Activated naive CD4-positive, alpha-beta T cell treated with anti-CD3 and anti-CD28 coated beads for 36 hours (primary cell): ENCODE results near the gene N4BP2. TPM values are rescaled to one million over a fixed set of nuclear protein-coding genes. Genes with fewer than 3 reads are reported as not detected.

ENCODE experiments used
- CTCF ChIA-PET: fragments of 350-600 bp; sonication (Branson Sonifier 250); formaldehyde crosslinking; loops from one replicate; lab custom pipeline; 2021; ENCODE audit warnings: antibody characterized with exemption; lab: Charles Lee
- DNase-seq: peaks from one replicate; pipeline ENCODE4 v3.0.0-alpha.2; 2020
- H3K27ac Mint-ChIP-seq: one replicate; pipeline ENCODE4 v1.8.0; 2021; ENCODE audit warnings: mild to moderate bottlenecking, mixed read lengths
- H3K27me3 Mint-ChIP-seq: one replicate; pipeline ENCODE4 v1.8.0; 2021; ENCODE audit warnings: low read depth, mixed read lengths
- H3K36me3 Mint-ChIP-seq: one replicate; pipeline ENCODE4 v1.8.0; 2021; ENCODE audit warnings: low read depth, mixed read lengths
- H3K4me1 Mint-ChIP-seq: one replicate; pipeline ENCODE4 v1.8.0; 2021; ENCODE audit warnings: low read depth, mixed read lengths
- H3K4me3 Mint-ChIP-seq: one replicate; pipeline ENCODE4 v1.8.0; 2021; ENCODE audit warnings: mild to moderate bottlenecking, moderate library complexity, mixed read lengths
- H3K9me3 Mint-ChIP-seq: one replicate; pipeline ENCODE4 v1.8.0; 2021; ENCODE audit warnings: mixed read lengths
- intact Hi-C: fragments of 100-400 bp; cut with micrococcal nuclease; formaldehyde crosslinking; loops from one replicate; pipeline ENCODE4 v1.15.1; 2023
- total RNA-seq, 2 experiments: library from RNA; stranded (reverse); gene quantifications; one replicate each; pipeline ENCODE4 v1.2.3, GENCODE V29; 2021

N4BP2 gene
- total RNA-seq, 2 experiments from 2014 or later = 17.5 to 18.8 TPM

GRCh38 chr4:40164459-40164858, 107.8 kb downstream of the N4BP2 start:
- no peak overlapping the region for H3K27ac Mint-ChIP-seq
- intact Hi-C loops = no loop called here
- H3K4me3 Mint-ChIP-seq = no peak overlapping the region
- H3K27me3 Mint-ChIP-seq = no peaks in the 10 kb centered on the region
- H3K4me1 Mint-ChIP-seq = peaks cover 19% of the 10 kb centered on the region
- peaks cover 12% of the 10 kb centered on the region for H3K9me3 Mint-ChIP-seq
- DNase-seq = no peak
- peaks cover 13% of the 10 kb centered on the region for H3K36me3 Mint-ChIP-seq
- CTCF ChIA-PET = interaction anchor here (1.7 kb wide), 1 partner anchor 14 kb away, joined by 3 read pairs; no protein-coding TSS in a partner anchor

- no peak for DNase-seq
- Mint-ChIP-seq H3K4me3 (no peak overlapping the region), H3K27ac (no peak overlapping the region), H3K9me3 (peaks cover 12% of the 10 kb centered on the region), H3K36me3 (peaks cover 13% of the 10 kb centered on the region), H3K27me3 (no peaks in the 10 kb centered on the region), H3K4me1 (peaks cover 14% of the 10 kb centered on the region)
- intact Hi-C loops = no loop called here
- CTCF ChIA-PET = no interaction called here
These were observed 109.3 kb downstream of the N4BP2 start for GRCh38 chr4:40165916-40166315.

GRCh38 chr4:40168070-40168469, 111.4 kb downstream of the N4BP2 start:
- H3K27ac Mint-ChIP-seq = no peak overlapping the region
- H3K9me3 Mint-ChIP-seq = peaks cover 8% of the 10 kb centered on the region
- no peak for DNase-seq
- H3K36me3 Mint-ChIP-seq = peaks cover 6% of the 10 kb centered on the region
- intact Hi-C loops = no loop called here
- peaks cover 24% of the 10 kb centered on the region for H3K4me1 Mint-ChIP-seq
- H3K27me3 Mint-ChIP-seq = no peaks in the 10 kb centered on the region
- CTCF ChIA-PET = no interaction called here
- no peak overlapping the region for H3K4me3 Mint-ChIP-seq

GRCh38 chr4:40170588-40170987, 113.9 kb downstream of the N4BP2 start:
- Mint-ChIP-seq H3K4me1 (peaks cover 39% of the 10 kb centered on the region), H3K9me3 (peaks cover 8% of the 10 kb centered on the region), H3K4me3 (no peak overlapping the region), H3K27ac (no peak overlapping the region), H3K36me3 (peaks cover 6% of the 10 kb centered on the region), H3K27me3 (no peaks in the 10 kb centered on the region)
- intact Hi-C loops = loop anchor here (2.0 kb wide), 1 partner anchor 16 kb away; no protein-coding TSS in a partner anchor
- no peak for DNase-seq
- CTCF ChIA-PET = interaction anchor here (0.6 kb wide), 1 partner anchor 21 kb away, joined by 3 read pairs; no protein-coding TSS in a partner anchor

GRCh38 chr4:40173470-40173875, 116.8 kb downstream of the N4BP2 start:
- CTCF ChIA-PET = no interaction called here
- peaks cover 35% of the 10 kb centered on the region for H3K4me1 Mint-ChIP-seq
- peak overlapping the region; percentile 59 for H3K27ac Mint-ChIP-seq
- peak; percentile 42 for DNase-seq
- H3K36me3 Mint-ChIP-seq = no peaks in the 10 kb centered on the region
- intact Hi-C loops = loop anchor here (1.0 kb wide), 1 partner anchor 10 kb away; no protein-coding TSS in a partner anchor
- no peaks in the 10 kb centered on the region for H3K27me3 Mint-ChIP-seq
- no peaks in the 10 kb centered on the region for H3K9me3 Mint-ChIP-seq
- peak overlapping the region; percentile 59 for H3K4me3 Mint-ChIP-seq

- Mint-ChIP-seq H3K27me3 (no peaks in the 10 kb centered on the region), H3K4me1 (peaks cover 46% of the 10 kb centered on the region), H3K4me3 (no peak overlapping the region), H3K27ac (no peak overlapping the region), H3K36me3 (no peaks in the 10 kb centered on the region), H3K9me3 (no peaks in the 10 kb centered on the region)
- intact Hi-C loops = no loop called here
- no peak for DNase-seq
- CTCF ChIA-PET = no interaction called here
These were observed 120.0 kb downstream of the N4BP2 start for GRCh38 chr4:40176602-40177001.

GRCh38 chr4:40177591-40177990, 120.9 kb downstream of the N4BP2 start:
- Mint-ChIP-seq H3K27ac (no peak overlapping the region), H3K27me3 (no peaks in the 10 kb centered on the region), H3K36me3 (no peaks in the 10 kb centered on the region), H3K4me3 (no peak overlapping the region), H3K9me3 (no peaks in the 10 kb centered on the region), H3K4me1 (peaks cover 51% of the 10 kb centered on the region)
- intact Hi-C loops = no loop called here
- no peak for DNase-seq
- CTCF ChIA-PET = interaction anchor here (1.1 kb wide), 1 partner anchor 140 kb away, joined by 4 read pairs; no protein-coding TSS in a partner anchor

GRCh38 chr4:40178672-40179071, 122.0 kb downstream of the N4BP2 start:
- DNase-seq = no peak
- Mint-ChIP-seq H3K36me3 (no peaks in the 10 kb centered on the region), H3K4me1 (peaks cover 46% of the 10 kb centered on the region), H3K4me3 (no peak overlapping the region), H3K27me3 (no peaks in the 10 kb centered on the region), H3K9me3 (no peaks in the 10 kb centered on the region), H3K27ac (no peak overlapping the region)
- intact Hi-C loops = no loop called here
- CTCF ChIA-PET = interaction anchor here (0.6 to 1.1 kb wide), 2 partner anchors 139 to 143 kb away, joined by 3 to 4 read pairs; no protein-coding TSS in a partner anchor

GRCh38 chr4:40179360-40179759, 122.7 kb downstream of the N4BP2 start:
- CTCF ChIA-PET = interaction anchor here (0.6 kb wide), 1 partner anchor 143 kb away, joined by 3 read pairs; no protein-coding TSS in a partner anchor
- H3K27ac Mint-ChIP-seq = no peak overlapping the region
- no peak for DNase-seq
- intact Hi-C loops = no loop called here
- no peaks in the 10 kb centered on the region for H3K9me3 Mint-ChIP-seq
- peaks cover 45% of the 10 kb centered on the region for H3K4me1 Mint-ChIP-seq
- H3K27me3 Mint-ChIP-seq = no peaks in the 10 kb centered on the region
- H3K4me3 Mint-ChIP-seq = no peak overlapping the region
- no peaks in the 10 kb centered on the region for H3K36me3 Mint-ChIP-seq

GRCh38 chr4:40180356-40180755, 123.7 kb downstream of the N4BP2 start:
- Mint-ChIP-seq H3K4me1 (peaks cover 46% of the 10 kb centered on the region), H3K9me3 (no peaks in the 10 kb centered on the region), H3K4me3 (no peak overlapping the region), H3K27me3 (no peaks in the 10 kb centered on the region), H3K27ac (no peak overlapping the region), H3K36me3 (no peaks in the 10 kb centered on the region)
- CTCF ChIA-PET = no interaction called here
- intact Hi-C loops = loop anchor here (1.0 to 5.0 kb wide), 2 partner anchors 20 to 58 kb away; no protein-coding TSS in a partner anchor
- DNase-seq = no peak

GRCh38 chr4:40182001-40182400, 125.4 kb downstream of the N4BP2 start:
- H3K4me3 Mint-ChIP-seq = no peak overlapping the region
- H3K4me1 Mint-ChIP-seq = peaks cover 60% of the 10 kb centered on the region
- no peaks in the 10 kb centered on the region for H3K9me3 Mint-ChIP-seq
- no peaks in the 10 kb centered on the region for H3K36me3 Mint-ChIP-seq
- DNase-seq = no peak
- no peak overlapping the region for H3K27ac Mint-ChIP-seq
- no peaks in the 10 kb centered on the region for H3K27me3 Mint-ChIP-seq
- CTCF ChIA-PET = interaction anchor here (0.6 to 1.2 kb wide), 5 partner anchors 12 to 999 kb away, joined by 3 to 4 read pairs (median 3); partner anchors contain the start of gene WDR19
- intact Hi-C loops = loop anchor here (5.0 kb wide), 1 partner anchor 60 kb away; no protein-coding TSS in a partner anchor

GRCh38 chr4:40182954-40183353, 126.3 kb downstream of the N4BP2 start:
- no peak overlapping the region for H3K27ac Mint-ChIP-seq
- DNase-seq = no peak
- CTCF ChIA-PET = interaction anchor here (0.7 to 2.8 kb wide), 5 partner anchors 11 to 496 kb away, joined by 3 to 8 read pairs (median 4); no protein-coding TSS in a partner anchor
- peaks cover 67% of the 10 kb centered on the region for H3K4me1 Mint-ChIP-seq
- no peak overlapping the region for H3K4me3 Mint-ChIP-seq
- intact Hi-C loops = loop anchor here (1.0 to 5.0 kb wide), 2 partner anchors 10 to 61 kb away; no protein-coding TSS in a partner anchor
- no peaks in the 10 kb centered on the region for H3K36me3 Mint-ChIP-seq
- no peaks in the 10 kb centered on the region for H3K9me3 Mint-ChIP-seq
- H3K27me3 Mint-ChIP-seq = no peaks in the 10 kb centered on the region
